ENCODE measurements around the gene MYG1. TPM values are rescaled to one million over a fixed set of nuclear protein-coding genes. Genes with fewer than 3 reads are reported as not detected.

Gene MYG1
- total and polyA plus RNA-seq, 2 of the 4 experiments (the other 2 are of a cell fraction): 49.8 to 63.7 TPM

GRCh38 chr12:53338017-53338416 lies 38.5 kb downstream of the MYG1 start:
- no peaks in the 10 kb centered on the region for H3K4me1 ChIP-seq (ENCODE audit: control insufficient read depth, insufficient read depth, low read length)
- H3K36me3 ChIP-seq (ENCODE audit: control insufficient read depth, insufficient read depth, low read length): no peaks in the 10 kb centered on the region
- H3K9ac ChIP-seq (ENCODE audit: low read depth, low read length): no peak overlapping the region
- no peak overlapping the region for H4K5ac ChIP-seq (ENCODE audit: low read depth, low read length)
- dilution Hi-C loops (cut with HindIII; ENCODE audit: low sequenced_read_pairs, unreplicated experiment) (no loop called here), intact Hi-C loops (cut with micrococcal nuclease) (no loop called here), in situ Hi-C loops (cut with MboI; ENCODE audit: low sequenced_read_pairs) (no loop called here)
- H2AK5ac ChIP-seq (ENCODE audit: low read depth, low read length): no peak overlapping the region
- no peak overlapping the region for H3K4ac ChIP-seq (ENCODE audit: low read depth, low read length)
- ATAC-seq (ENCODE audit: low read depth) (no peak), DNase-seq (no peak)
- H3K9me1 ChIP-seq (ENCODE audit: insufficient read depth, low read length): peaks cover 6% of the 10 kb centered on the region; the same call in 1 of the 2 replicates
- no peak overlapping the region for H3K14ac ChIP-seq (replicated peaks; ENCODE audit: low read depth, low read length)
- H3K79me1 ChIP-seq (ENCODE audit: low read depth in 1 of 2, low read length in 2 of 2): no peaks in the 10 kb centered on the region
- H2BK20ac ChIP-seq (ENCODE audit: low read depth, low read length): no peak overlapping the region
- BruUV-seq (replicated peaks): no TSS peak
- no peak overlapping the region for H2AFZ ChIP-seq (replicated peaks; ENCODE audit: low read length, poor library complexity)
- no peak overlapping the region for H3K18ac ChIP-seq (ENCODE audit: low read depth, low read length)
- H4K8ac ChIP-seq (ENCODE audit: low read depth in 2 of 2, low read length in 2 of 2): no peak overlapping the region
- no peak overlapping the region for H2BK15ac ChIP-seq (ENCODE audit: low read depth, low read length)
- no peak overlapping the region for H2AK9ac ChIP-seq (replicated peaks; ENCODE audit: low read depth, low read length, poor library complexity)
- H2BK120ac ChIP-seq (ENCODE audit: low read depth, low read length): no peak overlapping the region
- ChIA-PET CTCF (no interaction called here), POLR2A (ENCODE audit: unreplicated experiment) (no interaction called here)
- H3K4me3 ChIP-seq (ENCODE audit: insufficient read depth, low read depth, low read length): no peak overlapping the region
- H3K4me2 ChIP-seq (ENCODE audit: low read depth, low read length): no peak overlapping the region
- TF ChIP-seq BHLHE40 (IDR thresholded peaks at IDR 0.05; ENCODE audit: low read depth, low read length): no peak
- no peak for TF ChIP-seq MAFK (IDR thresholded peaks at IDR 0.05; ENCODE audit: low read depth, low read length)
- TF ChIP-seq POLR2A (IDR thresholded peaks at IDR 0.05; ENCODE audit: low read depth, low read length): no peak
- H3K27ac ChIP-seq (ENCODE audit: insufficient read depth, low read length): no peak overlapping the region
- H3K23ac ChIP-seq (ENCODE audit: low read depth, low read length): no peak overlapping the region
- H3K56ac ChIP-seq (ENCODE audit: extremely low read depth, insufficient read depth, low read length): no peak overlapping the region
- no peak overlapping the region for H2BK5ac ChIP-seq (ENCODE audit: low read depth, low read length, poor library complexity, severe bottlenecking)
- no peaks in the 10 kb centered on the region for H4K20me1 ChIP-seq (ENCODE audit: insufficient read depth, low read length)
- 34% methylated on average over 4 of the region's 11 CpGs; no CpG with 5 or more reads in 1 of the 2 experiments for WGBS, 2 experiments (ENCODE audit: extremely low coverage in 2 of 2, insufficient read length in 1 of 2)
- H4K91ac ChIP-seq (ENCODE audit: insufficient read depth, low read depth, low read length): no peak overlapping the region
- no peaks in the 10 kb centered on the region for H3K9me3 ChIP-seq (ENCODE audit: control insufficient read depth, insufficient read depth, low read length)
- H3K27me3 ChIP-seq (ENCODE audit: control insufficient read depth, insufficient read depth, low read length): peaks cover 75% of the 10 kb centered on the region

All from IMR-90 (cell line).